Gastrocnemius medialis (tissue), 4 donors: ENCODE data around the gene RALGAPB.

Experiments
- CTCF ChIP-seq, 5 experiments: fragments of 450-650 bp in 3 of 5; fragments of 200-600 bp in 2 of 5; sonication (generic) in 2 of 5; IDR thresholded peaks in 4 of 5; conservative IDR thresholded peaks in 1 of 5; 1 replicate in 4 of 5; 2 replicates in 1 of 5; pipeline ENCODE4 v1.5.1; 2016 to 2019; ENCODE audit warnings: antibody characterized with exemption in 5 of 5, mild to moderate bottlenecking in 3 of 5, moderate library complexity in 3 of 5
- POLR2A ChIP-seq, 2 donors: fragments of 450-650 bp; IDR thresholded peaks; one replicate each; pipeline ENCODE4 v1.6.1; 2017; ENCODE audit warnings: antibody characterized with exemption in 2 of 2, mild to moderate bottlenecking in 2 of 2, moderate library complexity in 2 of 2

GRCh38 chr20:38617830-38618196 lies 145.2 kb downstream of the RALGAPB start:
- TF ChIP-seq CTCF (IDR thresholded peaks at IDR 0.05 in 4 of 5, conservative IDR thresholded peaks at IDR 0.05 in 1 of 5), result no peak
- TF ChIP-seq POLR2A (IDR thresholded peaks at IDR 0.05), result no peak
